Brain microvascular endothelial cell (primary cell): Measurements from ENCODE around the gene DPEP3.

Source experiments
- DNase-seq: peaks from one replicate; pipeline ENCODE4 v3.0.0-alpha.2; 2020
- H3K27ac ChIP-seq: fragments of 250-450 bp; sonication (Bioruptor Pico); 2 replicates; pipeline ENCODE4 v1.5.1; 2020; ENCODE audit warnings: mild to moderate bottlenecking, moderate library complexity
- H3K27me3 ChIP-seq: fragments of 250-450 bp; sonication (Bioruptor Pico); replicated peaks from 2 replicates; pipeline ENCODE4 v1.5.1; 2020; ENCODE audit warnings: mild to moderate bottlenecking
- H3K36me3 ChIP-seq: fragments of 250-450 bp; sonication (Bioruptor Pico); replicated peaks from 2 replicates; pipeline ENCODE4 v1.5.1; 2020; ENCODE audit warnings: mild to moderate bottlenecking
- H3K4me3 ChIP-seq: 2 replicates; pipeline ENCODE4 v1.5.1; 2011; ENCODE audit warnings: low read depth, mild to moderate bottlenecking, control low read depth, low read length, moderate library complexity
- in situ Hi-C: cut with HindIII; loops from 2 replicates; pipeline ENCODE4 v1.10.0; 2017; ENCODE audit warnings: low sequenced_read_pairs, low pct_ligation_motif_present
- TF ChIP-seq, protein P1 (sequence below): IDR thresholded peaks from 2 replicates; pipeline ENCODE4 v1.5.1; 2011; ENCODE audit warnings: low read depth, mild to moderate bottlenecking, moderate library complexity, low read length, control low read depth, inconsistent platforms; ENCODE audit errors: missing control alignments

The DPEP3 gene

DNA sequence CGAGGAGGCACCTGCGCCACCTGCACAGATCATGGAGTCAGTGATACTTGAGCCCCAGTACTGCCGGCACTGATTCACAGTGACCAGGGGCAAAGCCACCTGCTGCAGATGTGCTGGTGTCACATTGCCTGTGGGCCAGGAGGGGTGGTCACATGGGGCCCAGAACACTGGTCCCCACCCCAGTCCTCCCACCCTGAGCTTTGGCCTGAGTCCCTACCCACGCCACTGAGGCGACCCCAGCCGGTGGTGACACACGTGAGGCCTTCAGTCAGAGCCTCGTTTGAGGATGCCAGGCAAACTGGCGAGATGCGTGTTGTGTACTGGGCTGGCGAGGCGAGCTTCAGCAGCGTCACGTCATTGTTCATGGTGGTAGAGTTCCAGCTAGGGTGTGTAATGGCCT, 50.1 kb downstream of the DPEP3 start:
- Histone ChIP-seq H3K27me3 (no peaks in the 10 kb centered on the region), H3K36me3 (peaks cover 11% of the 10 kb centered on the region), H3K27ac (no peak overlapping the region), H3K4me3 (no peak overlapping the region)
- in situ Hi-C loops = no loop called here
- TF ChIP-seq, protein P1, sequence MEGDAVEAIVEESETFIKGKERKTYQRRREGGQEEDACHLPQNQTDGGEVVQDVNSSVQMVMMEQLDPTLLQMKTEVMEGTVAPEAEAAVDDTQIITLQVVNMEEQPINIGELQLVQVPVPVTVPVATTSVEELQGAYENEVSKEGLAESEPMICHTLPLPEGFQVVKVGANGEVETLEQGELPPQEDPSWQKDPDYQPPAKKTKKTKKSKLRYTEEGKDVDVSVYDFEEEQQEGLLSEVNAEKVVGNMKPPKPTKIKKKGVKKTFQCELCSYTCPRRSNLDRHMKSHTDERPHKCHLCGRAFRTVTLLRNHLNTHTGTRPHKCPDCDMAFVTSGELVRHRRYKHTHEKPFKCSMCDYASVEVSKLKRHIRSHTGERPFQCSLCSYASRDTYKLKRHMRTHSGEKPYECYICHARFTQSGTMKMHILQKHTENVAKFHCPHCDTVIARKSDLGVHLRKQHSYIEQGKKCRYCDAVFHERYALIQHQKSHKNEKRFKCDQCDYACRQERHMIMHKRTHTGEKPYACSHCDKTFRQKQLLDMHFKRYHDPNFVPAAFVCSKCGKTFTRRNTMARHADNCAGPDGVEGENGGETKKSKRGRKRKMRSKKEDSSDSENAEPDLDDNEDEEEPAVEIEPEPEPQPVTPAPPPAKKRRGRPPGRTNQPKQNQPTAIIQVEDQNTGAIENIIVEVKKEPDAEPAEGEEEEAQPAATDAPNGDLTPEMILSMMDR = no peak
- no peak for DNase-seq

DNA sequence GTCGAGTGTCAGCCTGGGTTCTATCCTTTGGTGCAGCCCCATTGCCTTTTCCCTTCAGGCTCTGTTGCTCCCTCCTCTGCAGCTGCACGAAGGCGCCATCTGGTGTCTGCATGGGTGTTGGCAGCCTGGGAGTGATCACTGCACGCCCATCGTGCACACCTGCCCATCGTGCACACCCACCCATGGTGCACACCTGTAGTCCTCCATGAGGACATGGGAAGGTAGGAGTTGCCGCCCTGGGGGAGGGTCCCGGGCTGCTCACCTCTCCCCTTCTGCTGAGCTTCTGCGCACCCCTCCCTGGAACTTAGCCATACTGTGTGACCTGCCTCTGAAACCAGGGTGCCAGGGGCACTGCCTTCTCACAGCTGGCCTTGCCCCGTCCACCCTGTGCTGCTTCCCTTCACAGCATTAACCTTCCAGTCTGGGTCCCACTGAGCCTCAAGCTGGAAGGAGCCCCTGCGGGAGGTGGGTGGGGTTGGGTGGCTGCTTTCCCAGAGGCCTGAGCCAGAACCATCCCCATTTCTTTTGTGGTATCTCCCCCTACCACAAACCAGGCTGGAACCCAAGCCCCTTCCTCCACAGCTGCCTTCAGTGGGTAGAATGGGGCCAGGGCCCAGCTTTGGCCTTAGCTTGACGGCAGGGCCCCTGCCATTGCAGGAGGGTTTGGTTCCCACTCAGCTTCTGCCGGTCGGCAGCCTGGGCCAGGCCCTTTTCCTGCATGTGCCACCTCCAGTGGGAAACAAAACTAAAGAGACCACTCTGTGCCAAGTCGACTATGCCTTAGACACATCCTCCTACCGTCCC, 51.5 kb downstream of the DPEP3 start:
- in situ Hi-C loops = no loop called here
- no peak overlapping the region for H3K27ac ChIP-seq
- no peak overlapping the region for H3K4me3 ChIP-seq
- peak; percentile 34 for DNase-seq
- peaks cover 11% of the 10 kb centered on the region for H3K36me3 ChIP-seq
- TF ChIP-seq, protein P1 = peak; percentile 92
- H3K27me3 ChIP-seq = no peaks in the 10 kb centered on the region

DNA sequence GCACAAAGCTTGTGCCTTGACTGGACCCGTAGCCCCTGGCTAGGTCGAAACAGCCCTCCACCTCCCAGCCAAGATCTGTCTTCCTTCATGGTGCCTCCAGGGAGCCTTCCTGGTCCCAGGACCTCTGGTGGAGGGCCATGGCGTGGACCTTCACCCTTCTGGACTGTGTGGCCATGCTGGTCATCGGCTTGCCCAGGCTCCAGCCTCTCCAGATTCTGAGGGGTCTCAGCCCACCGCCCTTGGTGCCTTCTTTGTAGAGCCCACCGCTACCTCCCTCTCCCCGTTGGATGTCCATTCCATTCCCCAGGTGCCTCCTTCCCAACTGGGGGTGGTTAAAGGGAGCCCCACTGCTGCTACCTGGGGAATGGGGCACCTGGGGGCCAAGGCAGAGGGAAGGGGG, 52.2 kb downstream of the DPEP3 start:
- DNase-seq = no peak
- Histone ChIP-seq H3K36me3 (peaks cover 11% of the 10 kb centered on the region), H3K27ac (no peak overlapping the region), H3K27me3 (no peaks in the 10 kb centered on the region), H3K4me3 (no peak overlapping the region)
- TF ChIP-seq, protein P1 = no peak
- in situ Hi-C loops = no loop called here

DNA sequence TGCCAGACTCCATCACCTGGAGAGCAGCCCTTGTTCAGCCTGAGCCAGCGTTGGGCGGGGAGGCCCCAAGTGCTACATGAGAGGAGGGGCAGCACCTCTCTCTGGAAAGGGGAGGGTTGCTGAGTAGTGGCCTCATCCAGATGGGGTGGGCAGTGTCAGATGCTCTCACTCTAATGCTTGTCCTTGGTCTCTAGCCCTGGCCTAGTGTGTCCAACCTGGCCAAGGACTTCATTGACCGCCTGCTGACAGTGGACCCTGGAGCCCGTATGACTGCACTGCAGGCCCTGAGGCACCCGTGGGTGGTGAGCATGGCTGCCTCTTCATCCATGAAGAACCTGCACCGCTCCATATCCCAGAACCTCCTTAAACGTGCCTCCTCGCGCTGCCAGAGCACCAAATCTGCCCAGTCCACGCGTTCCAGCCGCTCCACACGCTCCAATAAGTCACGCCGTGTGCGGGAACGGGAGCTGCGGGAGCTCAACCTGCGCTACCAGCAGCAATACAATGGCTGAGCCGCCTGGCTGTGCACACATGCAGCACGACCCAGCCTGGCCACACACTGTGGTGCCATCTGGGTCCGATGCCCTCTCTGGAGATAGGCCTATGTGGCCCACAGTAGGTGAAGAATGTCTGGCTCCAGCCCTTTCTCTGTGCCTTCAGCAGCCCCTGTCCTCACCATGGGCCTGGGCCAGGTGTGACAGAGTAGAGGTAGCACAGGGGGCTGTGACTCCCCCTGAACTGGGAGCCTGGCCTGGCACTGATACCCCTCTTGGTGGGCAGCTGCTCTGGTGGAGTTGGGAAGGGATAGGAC, 53.0 kb downstream of the DPEP3 start:
- in situ Hi-C loops = no loop called here
- TF ChIP-seq, protein P1 = no peak
- Histone ChIP-seq H3K36me3 (peaks cover 11% of the 10 kb centered on the region), H3K27ac (no peak overlapping the region), H3K27me3 (no peaks in the 10 kb centered on the region), H3K4me3 (no peak overlapping the region)
- DNase-seq = no peak

DNA sequence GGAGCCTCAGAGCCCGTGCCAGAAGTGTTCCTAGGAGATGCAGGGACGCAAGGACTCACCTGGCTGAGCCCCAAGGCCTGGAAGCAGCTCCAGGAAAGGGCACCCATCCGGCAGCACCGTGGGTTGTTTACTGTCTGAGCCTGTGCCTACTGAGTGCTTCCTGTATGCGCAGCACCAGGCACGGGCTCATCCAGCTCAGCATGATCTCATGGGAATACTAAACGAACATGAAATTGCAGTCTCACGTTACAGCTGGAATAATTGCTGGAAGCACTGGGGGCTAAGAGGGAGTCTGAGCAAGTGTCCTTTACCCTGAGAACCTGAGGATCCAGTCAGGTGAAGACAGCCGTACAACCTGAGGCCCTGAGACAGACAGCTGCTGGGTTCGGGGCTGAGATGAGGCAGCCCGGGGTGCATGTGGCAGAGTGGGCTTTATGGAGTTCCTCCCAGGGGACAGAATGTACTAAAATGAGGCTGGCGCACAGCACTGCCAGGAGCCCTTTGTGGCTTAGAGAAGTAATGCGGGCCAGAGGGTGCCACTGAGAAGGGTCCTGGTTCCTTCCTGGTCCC, 54.0 kb downstream of the DPEP3 start:
- TF ChIP-seq, protein P1 = peak; percentile 39
- H3K36me3 ChIP-seq = peaks cover 11% of the 10 kb centered on the region
- no peak overlapping the region for H3K27ac ChIP-seq
- no peak overlapping the region for H3K4me3 ChIP-seq
- H3K27me3 ChIP-seq = no peaks in the 10 kb centered on the region
- in situ Hi-C loops = no loop called here
- peak; percentile 43 for DNase-seq
